ENCODE results near the gene BACE1.

The BACE1 gene

GRCh38 chr11:117300283-117300663 is 15.8 kb downstream of the BACE1 start:
- Histone ChIP-seq H3K36me3 (ENCODE audit: insufficient read depth, low read length) (no peaks in the 10 kb centered on the region), H4K20me1 (ENCODE audit: insufficient read depth, low read length) (no peaks in the 10 kb centered on the region), H3K9ac (ENCODE audit: low read length) (no peak overlapping the region), H3F3A (ENCODE audit: insufficient read depth, low read length) (no peaks in the 10 kb centered on the region), H3K79me2 (ENCODE audit: insufficient read depth, low read length) (no peaks in the 10 kb centered on the region), H3K9me3 (ENCODE audit: low read length) (no peaks in the 10 kb centered on the region), H3K9me2 (ENCODE audit: low read depth, low read length) (no peaks in the 10 kb centered on the region), H3K27me3 (ENCODE audit: insufficient read depth, low read length) (no peaks in the 10 kb centered on the region), H3K27ac (ENCODE audit: low read depth, low read length, poor library complexity, severe bottlenecking) (no peak overlapping the region), H3K4me2 (ENCODE audit: low read length) (no peak overlapping the region), H3K4me3 (ENCODE audit: low read depth, low read length, poor library complexity, severe bottlenecking) (no peak overlapping the region), H3K4me1 (ENCODE audit: insufficient read depth, low read length, severe bottlenecking) (no peaks in the 10 kb centered on the region), H2AFZ (ENCODE audit: low read length) (no peak overlapping the region)
- TF ChIP-seq EZH2 (IDR thresholded peaks at IDR 0.05; ENCODE audit: borderline replicate concordance, low read length) (no peak), CTCF (IDR thresholded peaks at IDR 0.05; ENCODE audit: low read length) (no peak)

- Histone ChIP-seq H3K9me3 (ENCODE audit: low read length) (no peaks in the 10 kb centered on the region), H3K9ac (ENCODE audit: low read length) (no peak overlapping the region), H2AFZ (ENCODE audit: low read length) (no peak overlapping the region), H3K79me2 (ENCODE audit: insufficient read depth, low read length) (no peaks in the 10 kb centered on the region), H3K36me3 (ENCODE audit: insufficient read depth, low read length) (no peaks in the 10 kb centered on the region), H3K27ac (ENCODE audit: low read depth, low read length, poor library complexity, severe bottlenecking) (no peak overlapping the region), H3K4me1 (ENCODE audit: insufficient read depth, low read length, severe bottlenecking) (no peaks in the 10 kb centered on the region), H3K9me2 (ENCODE audit: low read depth, low read length) (no peaks in the 10 kb centered on the region), H4K20me1 (ENCODE audit: insufficient read depth, low read length) (no peaks in the 10 kb centered on the region), H3K4me2 (ENCODE audit: low read length) (no peak overlapping the region), H3K27me3 (ENCODE audit: insufficient read depth, low read length) (no peaks in the 10 kb centered on the region), H3F3A (ENCODE audit: insufficient read depth, low read length) (no peaks in the 10 kb centered on the region), H3K4me3 (ENCODE audit: low read depth, low read length, poor library complexity, severe bottlenecking) (no peak overlapping the region)
- TF ChIP-seq EZH2 (IDR thresholded peaks at IDR 0.05; ENCODE audit: borderline replicate concordance, low read length), result no peak
- TF ChIP-seq CTCF (IDR thresholded peaks at IDR 0.05; ENCODE audit: low read length), result no peak
Observed at GRCh38 chr11:117299351-117300282, 16.4 kb downstream of the BACE1 start.

GRCh38 chr11:117298195-117298594 is 17.9 kb downstream of the BACE1 start:
- Histone ChIP-seq H3K4me1 (ENCODE audit: insufficient read depth, low read length, severe bottlenecking) (no peaks in the 10 kb centered on the region), H3K79me2 (ENCODE audit: insufficient read depth, low read length) (no peaks in the 10 kb centered on the region), H3K9me3 (ENCODE audit: low read length) (no peaks in the 10 kb centered on the region)

More at GRCh38 chr11:117298195-117298594, 17.9 kb downstream of the BACE1 start:
- Histone ChIP-seq H3K27me3 (ENCODE audit: insufficient read depth, low read length) (no peaks in the 10 kb centered on the region), H3K4me3 (ENCODE audit: low read depth, low read length, poor library complexity, severe bottlenecking) (no peak overlapping the region), H3K27ac (ENCODE audit: low read depth, low read length, poor library complexity, severe bottlenecking) (no peak overlapping the region), H3K4me2 (ENCODE audit: low read length) (no peak overlapping the region), H3K36me3 (ENCODE audit: insufficient read depth, low read length) (no peaks in the 10 kb centered on the region), H3K9ac (ENCODE audit: low read length) (no peak overlapping the region), H3F3A (ENCODE audit: insufficient read depth, low read length) (no peaks in the 10 kb centered on the region), H2AFZ (ENCODE audit: low read length) (no peak overlapping the region), H3K9me2 (ENCODE audit: low read depth, low read length) (no peaks in the 10 kb centered on the region), H4K20me1 (ENCODE audit: insufficient read depth, low read length) (no peaks in the 10 kb centered on the region)
- no peak for TF ChIP-seq EZH2 (IDR thresholded peaks at IDR 0.05; ENCODE audit: borderline replicate concordance, low read length)
- TF ChIP-seq CTCF (IDR thresholded peaks at IDR 0.05; ENCODE audit: low read length), result no peak

Data from OCI-LY1 (cell line).